Fibroblast of mammary gland (primary cell): Measurements from ENCODE around the gene DIP2C.

Experiments used
- DNase-seq: peaks from one replicate; pipeline ENCODE4 v3.0.0-alpha.2; 2010; ENCODE audit warnings: low read depth
- H3K4me3 ChIP-seq: 2 replicates; pipeline ENCODE4 v1.5.1; 2011; ENCODE audit warnings: low read depth, mild to moderate bottlenecking, low read length, moderate library complexity; ENCODE audit not compliant: control insufficient read depth
- CTCF ChIP-seq: conservative IDR thresholded peaks from 2 replicates; pipeline ENCODE4 v1.5.1; 2011; ENCODE audit warnings: low read depth, low read length, inconsistent platforms; ENCODE audit not compliant: control insufficient read depth, insufficient read depth

The DIP2C gene

GRCh38 chr10:621513-621912 lies 68.0 kb downstream of the DIP2C start:
- no peak overlapping the region for H3K4me3 ChIP-seq
- no peak for TF ChIP-seq CTCF
- no peak for DNase-seq

DNA sequence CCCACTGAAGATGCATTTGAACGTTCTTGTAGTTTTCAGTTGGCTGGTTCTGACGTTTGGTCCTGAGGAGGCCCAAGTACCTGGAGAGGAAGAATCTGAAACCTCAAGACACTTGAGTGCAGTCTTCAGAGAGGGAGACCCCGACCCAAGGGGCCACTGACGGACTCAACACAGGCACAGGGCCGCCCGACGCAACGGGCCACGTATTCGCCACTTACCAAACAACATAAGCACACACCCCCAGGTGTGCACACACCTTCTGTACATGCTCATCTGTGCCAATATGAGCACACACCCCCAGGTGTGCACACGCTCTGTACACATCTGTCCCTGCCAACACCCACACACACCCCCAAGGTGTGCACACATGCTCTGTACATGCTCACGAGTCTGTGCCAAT lies 68.5 kb downstream of the DIP2C start:
- no peak overlapping the region for H3K4me3 ChIP-seq

DNA sequence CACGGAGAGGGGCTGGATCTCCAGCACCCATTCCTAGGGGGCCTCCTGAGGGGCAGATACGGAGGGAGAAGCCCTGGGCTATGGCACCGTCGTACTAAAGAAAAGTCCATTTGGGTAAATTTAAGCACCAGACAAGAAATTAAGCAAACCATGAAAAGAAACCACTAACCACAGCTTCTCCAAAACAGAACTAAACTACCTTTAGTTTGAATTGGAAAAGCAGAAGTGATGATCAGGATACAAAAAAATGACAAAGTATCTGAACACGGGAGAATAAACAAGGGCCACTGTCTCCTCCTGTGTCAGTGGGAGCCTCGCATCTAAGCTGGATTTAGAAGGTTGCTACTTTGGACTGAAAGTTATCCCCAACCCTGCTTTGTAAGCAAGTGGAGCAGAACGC lies 69.1 kb downstream of the DIP2C start:
- DNase-seq: no peak
- no peak for TF ChIP-seq CTCF

More for the DNA sequence above, 68.5 kb downstream of the DIP2C start:
- no peak for DNase-seq
- TF ChIP-seq CTCF: no peak

DNA sequence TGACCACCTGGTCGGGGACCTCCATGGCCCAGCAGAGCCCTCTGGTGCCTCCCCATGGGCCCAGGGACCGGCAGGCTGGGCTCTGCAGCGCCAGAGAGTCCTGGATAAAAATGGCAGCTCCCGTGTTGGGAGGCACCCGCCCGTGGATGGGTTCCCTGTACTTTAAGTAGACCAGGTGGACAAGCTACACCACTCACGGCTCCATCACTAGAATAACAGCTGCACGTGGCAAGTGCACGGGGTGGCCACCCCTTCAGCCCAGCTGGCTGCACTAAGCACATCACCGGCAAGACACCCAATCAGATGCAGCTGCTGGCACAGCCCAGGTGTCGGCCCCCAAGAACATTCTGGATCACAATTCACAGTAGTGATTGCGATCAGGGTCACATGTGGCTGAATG lies 69.8 kb downstream of the DIP2C start:
- H3K4me3 ChIP-seq: no peak overlapping the region
- TF ChIP-seq CTCF: no peak
- DNase-seq: no peak

More for the DNA sequence above, 69.1 kb downstream of the DIP2C start:
- no peak overlapping the region for H3K4me3 ChIP-seq

DNA sequence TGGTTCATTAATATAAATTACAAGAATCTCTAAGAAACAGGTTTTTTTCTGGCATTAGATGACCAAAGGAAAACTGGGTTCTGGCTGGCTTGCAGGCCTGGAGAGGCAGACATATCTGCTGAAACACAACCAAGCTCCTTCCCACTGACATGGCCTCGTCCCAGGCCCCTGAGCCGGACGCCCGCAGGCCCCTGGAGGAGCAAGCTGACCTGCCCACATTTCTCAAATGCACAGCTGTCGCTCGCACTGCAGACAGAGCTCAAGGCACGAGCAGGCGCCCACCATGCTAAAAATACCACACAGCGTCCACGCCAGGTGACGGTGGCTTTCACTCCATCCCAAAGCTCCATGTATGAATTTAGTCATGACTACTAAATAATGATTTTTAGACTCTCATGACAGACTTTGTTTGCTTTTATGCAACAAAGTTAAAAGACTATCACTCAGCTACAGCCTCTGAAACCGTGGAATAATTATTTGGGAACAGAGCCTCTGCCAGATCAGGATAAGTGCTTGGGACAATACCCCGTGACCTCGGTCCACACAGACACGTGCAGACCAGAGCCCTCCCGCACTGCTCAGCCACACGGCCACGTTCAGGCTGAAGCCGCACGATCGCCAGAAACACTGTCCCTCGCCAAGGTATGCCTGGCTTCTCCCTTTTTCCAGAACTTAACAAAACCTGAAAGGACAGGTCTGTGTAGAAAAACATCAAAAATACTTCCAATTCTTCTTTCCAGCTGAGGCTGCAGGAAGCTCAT lies 71.1 kb downstream of the DIP2C start:
- DNase-seq: no peak
- no peak for TF ChIP-seq CTCF
- H3K4me3 ChIP-seq: no peak overlapping the region

DNA sequence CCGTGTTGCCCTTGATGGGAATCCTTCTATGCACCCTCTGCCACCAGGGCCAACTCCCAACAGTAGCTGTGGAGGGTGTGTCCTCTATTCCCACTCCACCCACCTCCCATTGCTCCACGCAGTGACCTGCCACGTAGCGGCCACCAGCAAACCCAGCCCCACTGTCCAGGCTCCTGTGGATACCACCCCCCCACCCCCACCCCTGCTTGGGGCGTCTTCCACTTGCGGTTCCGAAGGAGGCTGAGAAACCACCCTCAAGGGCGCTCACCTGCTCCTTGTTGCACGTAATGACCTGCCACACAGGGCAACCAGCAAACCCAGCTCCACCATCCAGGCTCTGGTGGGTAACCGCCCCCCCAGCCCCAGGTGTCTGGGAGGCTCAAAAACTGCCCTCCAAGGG lies 72.0 kb downstream of the DIP2C start:
- TF ChIP-seq CTCF: no peak
- H3K4me3 ChIP-seq: no peak overlapping the region
- DNase-seq: no peak

DNA sequence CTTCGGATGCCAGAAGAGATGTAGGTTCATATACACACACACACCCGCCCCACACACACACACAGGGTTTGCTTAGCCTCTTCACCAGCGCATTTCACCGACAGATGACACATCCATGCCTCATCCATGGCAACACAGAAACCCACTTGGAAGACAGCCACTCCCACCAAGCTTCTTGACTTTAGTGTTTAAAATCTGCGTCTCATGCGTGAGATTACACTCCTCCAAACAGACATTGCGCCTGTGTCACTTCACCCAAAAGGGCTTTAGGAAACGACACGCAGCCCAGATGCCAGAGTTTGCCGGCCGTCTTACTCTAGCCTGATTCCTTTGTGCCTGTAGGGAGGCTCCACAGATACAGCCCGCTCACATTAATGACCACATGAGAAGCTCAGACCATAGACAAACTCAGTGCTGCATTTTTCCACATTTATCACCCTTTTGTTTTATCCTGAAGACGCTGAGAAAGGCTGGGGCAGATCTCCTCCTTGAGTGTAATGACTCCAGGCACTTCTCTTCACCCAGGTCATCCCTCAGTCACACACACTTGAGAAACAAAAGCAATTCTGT lies 73.8 kb downstream of the DIP2C start:
- DNase-seq: peak; percentile 94
- no peak overlapping the region for H3K4me3 ChIP-seq
- no peak for TF ChIP-seq CTCF
